ENCODE measurements around the gene SULT1C4.
A peak's percentile ranks its signal among the peaks of the same experiment; 100 is the strongest.
"Not testable (repeated sequence)": the region's sequence is repeated elsewhere in the genome, so short reads cannot be mapped to it uniquely, and the experiment has no call there.

SULT1C4 gene

DNA sequence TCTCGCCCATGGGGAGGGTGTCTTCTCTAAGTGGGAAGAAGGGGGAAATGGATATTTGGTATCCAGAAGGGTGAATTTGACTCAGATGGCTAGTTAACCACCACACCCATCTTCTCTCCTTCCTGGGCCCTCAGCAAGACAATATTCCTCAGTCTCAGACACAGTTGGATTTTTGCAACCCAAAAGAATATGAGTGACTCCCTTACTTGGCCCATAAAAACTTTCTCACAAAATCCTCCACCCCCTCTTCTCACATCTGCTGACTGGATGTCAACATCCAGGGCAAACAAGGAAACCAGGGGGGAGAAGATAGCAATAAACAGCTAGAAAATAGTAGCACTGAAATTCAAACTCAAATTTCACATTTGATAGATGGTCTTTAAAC, 35.9 kb downstream of the SULT1C4 start:
- peak; percentile 27 for DNase-seq (ENCODE audit: low read depth)

DNA sequence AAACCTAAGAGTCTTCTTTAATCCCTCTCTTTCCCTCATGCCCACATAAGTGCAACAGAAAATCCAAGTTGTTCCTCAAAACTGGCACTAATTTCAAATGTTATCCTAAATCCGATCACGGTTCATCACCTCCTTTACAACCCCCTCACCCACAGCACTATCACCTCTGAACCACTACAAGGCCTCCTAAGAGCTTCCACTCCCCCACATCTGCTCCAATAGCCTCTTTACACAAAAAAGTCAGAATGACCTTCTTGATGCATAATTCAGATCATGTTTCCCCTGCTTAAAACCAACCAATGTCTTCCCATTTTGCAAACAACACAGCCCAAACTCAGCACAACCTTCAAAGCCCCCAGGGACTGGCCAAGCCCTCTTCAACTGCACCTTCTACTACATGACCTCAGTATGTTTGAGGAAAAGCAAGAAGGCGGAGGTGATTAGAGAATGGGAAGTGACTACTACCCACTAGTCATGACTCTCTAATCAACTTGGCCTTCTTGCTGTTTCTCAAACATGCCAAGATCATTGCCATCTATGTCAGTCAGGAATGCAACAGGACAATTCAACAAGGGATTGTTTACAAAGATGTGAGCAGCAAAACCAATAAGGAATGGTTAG, 36.6 kb downstream of the SULT1C4 start:
- peak; percentile 16 for DNase-seq (ENCODE audit: low read depth)

DNA sequence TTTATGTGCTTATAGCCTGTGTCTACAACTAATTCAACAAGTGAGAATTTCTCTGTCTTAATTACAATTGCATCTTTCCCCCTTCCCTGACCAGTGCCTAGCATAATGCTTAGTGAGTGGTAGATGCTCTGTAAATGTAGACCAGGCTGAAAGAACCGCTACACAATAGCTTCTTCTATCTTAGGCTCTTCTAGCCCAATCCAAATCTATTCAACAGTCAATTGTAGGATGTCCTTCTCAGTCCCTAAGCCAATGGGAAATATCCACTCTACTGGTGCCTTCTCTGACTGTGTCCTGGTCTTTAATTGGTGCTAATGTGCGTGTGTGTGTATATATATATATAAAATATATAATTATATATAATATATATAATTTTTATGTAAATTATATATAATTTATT, 37.2 kb downstream of the SULT1C4 start:
- no peak for DNase-seq (ENCODE audit: low read depth)

DNA sequence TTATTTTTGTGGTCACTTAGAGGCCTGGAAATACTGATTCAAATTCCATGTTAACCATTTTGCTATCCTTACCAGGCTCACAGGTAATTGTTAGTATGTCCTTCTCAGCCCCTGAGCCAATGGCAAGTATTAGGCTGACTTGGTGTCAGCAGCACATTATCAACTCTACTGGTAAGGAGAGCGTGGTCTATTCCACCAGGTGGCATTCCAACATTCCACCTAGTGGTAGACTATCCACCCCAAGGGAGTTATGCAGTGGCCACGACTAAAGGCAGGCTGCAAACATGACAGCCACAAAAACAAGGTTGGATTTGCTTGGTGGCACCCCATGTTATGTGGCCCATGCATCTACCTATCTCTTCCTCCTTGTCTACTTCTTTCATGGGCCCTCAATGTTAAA, 39.5 kb downstream of the SULT1C4 start:
- no peak for DNase-seq (ENCODE audit: low read depth)

DNA sequence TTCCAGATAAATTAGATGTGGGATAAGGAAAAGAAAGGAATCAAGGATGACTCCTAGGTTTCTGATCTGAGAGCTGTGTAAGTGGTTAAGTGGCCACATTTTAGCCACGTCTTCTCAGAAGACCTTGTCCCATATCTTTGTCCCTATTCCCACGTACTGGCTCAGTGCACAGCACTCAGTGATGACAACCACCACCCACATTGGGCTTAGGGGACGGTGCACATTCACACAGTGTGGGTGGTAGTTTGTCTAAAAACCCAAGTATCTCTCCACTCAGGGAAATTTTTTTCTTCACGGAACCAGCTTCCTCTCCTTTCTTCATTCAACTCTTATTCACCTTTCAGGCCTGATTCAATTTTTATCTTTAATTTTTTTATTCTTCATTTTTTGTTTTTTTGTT, 40.7 kb downstream of the SULT1C4 start:
- no peak for DNase-seq (ENCODE audit: low read depth)

DNA sequence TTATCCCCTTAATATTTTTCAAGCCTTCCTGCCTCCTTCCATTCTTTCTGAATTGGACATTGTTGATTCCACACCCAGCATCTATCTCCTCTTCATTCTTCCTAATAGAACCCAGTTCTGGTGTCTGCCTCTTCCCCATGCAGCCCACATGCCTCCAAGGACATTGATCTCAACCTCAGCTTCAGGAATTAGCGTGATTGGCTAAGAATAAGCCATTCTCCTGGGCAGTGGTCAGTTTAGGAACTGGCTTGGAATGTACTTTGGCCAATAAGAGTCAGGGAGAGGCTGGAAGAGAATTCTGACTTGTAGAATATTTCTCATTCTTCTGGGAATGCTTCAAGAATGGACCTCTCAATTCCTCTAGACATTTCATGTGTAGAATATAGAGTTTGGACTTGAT, 45.3 kb downstream of the SULT1C4 start:
- DNase-seq (ENCODE audit: low read depth): no peak

DNA sequence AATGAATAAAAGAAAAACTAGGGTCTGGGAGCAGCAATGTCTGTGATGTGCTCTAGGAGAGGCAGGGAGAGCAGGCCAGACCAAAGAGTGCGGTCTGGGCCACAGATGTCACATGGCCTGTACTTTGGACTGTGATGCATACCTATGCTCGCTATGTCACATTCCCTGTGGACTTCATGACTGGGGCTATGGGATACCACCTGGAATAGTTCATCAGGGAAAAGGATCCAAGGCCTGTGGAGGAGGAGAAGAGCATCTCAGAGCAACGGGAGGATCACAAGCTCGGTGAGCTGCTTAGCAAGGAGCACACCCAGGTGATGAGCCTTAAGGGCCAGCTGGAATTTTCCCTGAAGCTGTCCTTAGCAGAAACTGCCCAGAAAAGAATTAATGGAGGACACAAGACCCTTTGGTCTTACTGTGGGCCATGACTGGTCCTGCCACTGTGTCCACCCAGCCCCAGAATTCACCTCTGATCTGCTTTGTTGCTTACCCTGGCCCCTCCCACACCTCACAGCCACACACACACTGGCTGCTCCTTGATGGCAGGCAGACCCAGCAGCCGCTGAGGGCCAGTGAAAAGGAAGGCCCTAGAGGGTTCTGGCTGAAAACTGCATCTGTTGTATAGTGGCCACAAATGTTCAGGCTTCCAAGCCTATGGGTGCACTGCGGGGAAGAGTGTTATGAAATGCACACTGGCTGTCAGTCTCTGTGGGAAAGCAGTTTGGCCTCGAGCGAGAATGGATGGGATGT, 45.9 kb downstream of the SULT1C4 start:
- no peak for DNase-seq (ENCODE audit: low read depth)

DNA sequence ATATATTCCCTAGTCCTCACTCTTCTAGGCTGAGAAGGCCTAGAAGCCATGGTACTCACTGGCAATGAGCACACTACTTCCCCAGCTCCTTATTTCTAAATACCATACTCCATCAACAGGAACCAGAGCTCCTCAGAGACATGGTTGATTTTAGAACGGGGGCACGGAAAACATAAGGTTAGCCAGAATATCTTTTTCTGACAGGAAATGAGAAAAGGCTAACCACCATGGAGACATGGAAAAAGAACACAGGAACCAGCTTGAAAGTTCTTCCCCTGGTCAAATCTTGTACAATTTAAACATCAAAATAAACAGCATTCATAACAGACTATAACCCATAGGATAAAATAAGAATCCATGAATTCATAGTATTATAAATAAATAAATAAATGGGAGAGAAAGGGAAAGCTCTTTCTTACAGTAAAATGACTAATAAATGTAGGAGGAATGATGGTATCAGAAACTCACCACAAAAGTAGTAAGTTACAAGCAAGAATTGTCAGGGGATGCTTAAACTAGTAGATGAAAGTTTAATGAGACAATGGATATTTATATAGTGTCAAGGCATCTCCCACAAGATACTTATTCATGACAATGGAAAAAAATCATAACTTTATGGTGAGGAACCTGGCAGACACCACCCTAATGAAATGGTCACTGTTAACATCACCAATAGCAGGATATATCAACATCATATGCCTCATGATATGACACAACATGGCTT, 50.7 kb downstream of the SULT1C4 start:
- no peak for DNase-seq (ENCODE audit: low read depth)

DNA sequence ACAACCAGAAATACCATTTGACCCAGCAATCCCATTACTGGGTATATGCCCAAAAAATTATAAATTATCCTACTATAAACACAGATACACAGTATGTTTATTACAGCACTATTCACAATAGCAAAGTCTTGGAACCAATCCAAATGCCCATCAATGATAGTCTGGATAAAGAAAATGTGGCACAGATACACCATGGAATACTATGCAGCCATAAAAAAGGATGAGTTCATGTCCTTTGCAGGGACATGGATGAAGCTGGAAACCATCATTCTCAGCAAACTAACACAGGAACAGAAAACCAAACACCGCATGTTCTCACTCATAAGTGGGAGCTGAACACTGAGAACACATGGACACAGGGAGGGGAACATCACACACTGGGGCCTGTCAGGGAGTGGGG, 57.8 kb downstream of the SULT1C4 start:
- not testable (repeated sequence) for DNase-seq (ENCODE audit: low read depth)

DNA sequence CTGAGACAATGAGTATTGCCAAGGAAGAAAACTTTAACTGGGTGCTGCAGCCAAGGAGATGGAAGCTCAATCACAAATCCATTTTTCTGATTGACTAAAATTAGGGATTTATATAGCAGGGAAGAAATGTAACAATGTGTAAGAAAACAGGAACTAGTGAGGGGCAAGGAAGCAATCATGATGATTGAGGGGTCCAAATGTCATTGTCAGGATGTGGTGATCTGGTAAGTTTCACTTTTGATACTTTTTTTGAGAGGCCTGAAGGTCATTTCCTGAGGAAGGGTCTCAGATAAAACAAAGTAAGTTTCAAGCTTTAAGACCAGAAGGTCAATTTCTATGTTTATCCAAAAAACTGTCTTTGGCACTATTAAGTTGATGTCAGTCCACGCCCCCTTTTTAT, 59.2 kb downstream of the SULT1C4 start:
- DNase-seq (ENCODE audit: low read depth): no peak
